HG03439 (cell line): ENCODE measurements around the gene CD53.
"Not testable (repeated sequence)": the region's sequence is repeated elsewhere in the genome, so short reads cannot be mapped to it uniquely, and the experiment has no call there.

Source experiments
- ATAC-seq: cut with Tn5 transposase; IDR thresholded peaks from one replicate; pipeline ENCODE4 v1.9.1; 2021; ENCODE audit warnings: mild to moderate bottlenecking, moderate library complexity; ENCODE audit not compliant: unreplicated experiment

Gene CD53, protein sequence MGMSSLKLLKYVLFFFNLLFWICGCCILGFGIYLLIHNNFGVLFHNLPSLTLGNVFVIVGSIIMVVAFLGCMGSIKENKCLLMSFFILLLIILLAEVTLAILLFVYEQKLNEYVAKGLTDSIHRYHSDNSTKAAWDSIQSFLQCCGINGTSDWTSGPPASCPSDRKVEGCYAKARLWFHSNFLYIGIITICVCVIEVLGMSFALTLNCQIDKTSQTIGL

DNA sequence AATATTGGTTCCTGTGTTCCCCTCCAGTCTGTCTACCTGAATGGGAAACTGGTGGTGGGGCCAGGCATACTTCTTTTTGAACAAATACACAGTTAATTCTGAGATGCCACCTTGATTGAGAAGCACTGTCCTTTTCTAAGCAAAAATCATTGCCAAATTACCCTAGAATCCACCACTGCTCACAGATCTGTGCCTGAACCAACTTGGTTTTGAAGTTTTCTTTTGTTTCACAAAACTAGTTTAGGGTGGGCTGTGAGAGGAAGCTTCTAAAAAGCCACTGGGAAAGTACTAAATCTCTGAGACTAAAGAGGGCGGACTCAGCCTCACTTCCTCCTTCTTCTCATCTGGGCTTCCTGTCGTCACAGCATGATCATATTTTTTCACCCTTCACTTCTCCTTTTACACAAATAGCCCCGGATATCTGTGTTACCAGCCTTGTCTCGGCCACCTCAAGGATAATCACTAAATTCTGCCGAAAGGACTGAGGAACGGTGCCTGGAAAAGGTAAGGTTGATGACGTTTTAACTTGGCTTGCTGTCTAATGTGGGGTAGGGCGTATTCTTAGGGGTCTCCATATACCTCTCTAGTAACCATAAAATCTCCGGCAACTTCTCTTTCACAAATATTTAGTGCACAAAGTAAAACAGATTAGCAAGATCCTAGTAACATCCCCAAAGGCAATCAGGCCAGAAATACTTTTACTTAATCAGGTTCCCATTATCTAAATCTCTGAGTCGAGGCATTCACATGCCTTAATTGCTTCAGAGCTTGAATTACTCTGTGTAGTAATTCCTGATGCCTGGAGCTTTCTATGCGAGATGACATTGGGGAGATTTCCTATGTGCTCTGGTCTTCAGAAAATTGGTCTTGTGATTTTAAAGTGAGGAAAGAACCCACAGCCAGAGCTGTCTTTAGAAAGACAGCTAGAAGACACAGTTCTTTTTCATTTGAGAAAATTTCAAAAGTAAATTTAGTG is at the start of gene CD53:
CD53 (plus strand) TSS at position 404 of the 976 bp plus-strand sequence. CDS start 18,261 bp downstream, outside the sequence.
- ATAC-seq: no peak

DNA sequence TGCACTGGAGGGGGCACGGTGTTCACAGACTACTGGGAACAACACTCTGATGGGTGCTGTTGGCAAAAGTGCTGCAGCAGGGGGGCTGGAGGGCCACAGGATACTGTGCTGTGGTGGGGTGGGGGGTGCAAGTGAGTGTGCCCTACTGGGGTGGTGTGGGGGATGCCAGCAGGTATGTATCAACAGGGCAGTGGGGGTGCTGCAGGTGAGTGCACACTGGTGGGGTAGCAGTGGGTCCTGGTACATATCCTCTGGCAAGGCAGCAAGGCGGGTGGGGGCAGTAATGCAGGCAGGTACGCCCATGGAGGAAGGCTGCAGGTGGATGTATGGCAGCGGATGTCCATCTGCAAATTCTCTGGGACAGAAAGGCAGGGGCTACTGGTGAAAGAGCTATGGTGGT is 48.8 kb upstream of the CD53 start:
- no peak for ATAC-seq

DNA sequence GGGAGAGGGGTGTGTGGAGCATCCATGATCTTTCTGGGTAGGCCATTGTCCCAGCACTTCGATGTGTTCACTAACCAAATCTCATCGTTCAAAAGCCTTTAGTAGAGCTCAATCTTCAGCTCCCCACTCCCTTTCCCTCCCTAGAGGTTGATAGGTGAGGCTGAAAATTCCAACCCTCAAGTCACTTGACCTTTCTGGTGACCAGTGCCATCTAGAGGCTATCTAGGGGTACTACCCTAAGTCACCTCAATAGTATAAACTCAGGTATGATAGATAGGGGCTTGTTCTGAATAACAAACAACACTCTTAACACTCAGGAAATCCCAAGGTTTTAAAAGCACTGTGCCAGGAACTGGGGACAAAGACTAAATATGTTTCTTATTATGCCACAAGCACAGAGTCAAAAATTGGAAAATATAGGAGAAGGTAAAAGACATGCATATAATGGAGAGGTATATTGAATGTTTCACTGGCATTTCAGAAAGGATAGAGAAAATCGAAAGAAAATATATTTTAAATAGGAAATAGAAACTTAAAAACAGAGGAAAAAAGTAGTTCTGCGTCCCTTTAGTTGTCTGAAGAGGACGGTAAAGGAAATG is 42.9 kb upstream of the CD53 start:
- peak; percentile 66 for ATAC-seq

DNA sequence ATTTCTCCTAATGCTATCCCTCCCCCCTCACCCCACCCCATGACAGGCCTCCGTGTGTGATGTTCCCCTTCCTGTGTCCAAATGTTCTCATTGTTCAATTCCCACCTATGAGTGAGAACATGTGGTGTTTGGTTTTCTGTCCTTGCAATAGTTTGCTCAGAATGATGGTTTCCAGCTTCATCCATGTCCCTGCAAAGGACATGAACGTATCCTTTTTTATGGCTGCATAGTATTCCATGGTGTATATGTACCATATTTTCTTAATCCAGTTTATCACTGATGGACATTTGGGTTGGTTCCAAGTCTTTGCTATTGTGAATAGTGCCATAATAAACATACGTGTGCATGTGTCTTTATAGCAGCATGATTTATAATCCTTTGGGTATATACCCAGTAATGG is 39.2 kb upstream of the CD53 start:
- not testable (repeated sequence) for ATAC-seq

DNA sequence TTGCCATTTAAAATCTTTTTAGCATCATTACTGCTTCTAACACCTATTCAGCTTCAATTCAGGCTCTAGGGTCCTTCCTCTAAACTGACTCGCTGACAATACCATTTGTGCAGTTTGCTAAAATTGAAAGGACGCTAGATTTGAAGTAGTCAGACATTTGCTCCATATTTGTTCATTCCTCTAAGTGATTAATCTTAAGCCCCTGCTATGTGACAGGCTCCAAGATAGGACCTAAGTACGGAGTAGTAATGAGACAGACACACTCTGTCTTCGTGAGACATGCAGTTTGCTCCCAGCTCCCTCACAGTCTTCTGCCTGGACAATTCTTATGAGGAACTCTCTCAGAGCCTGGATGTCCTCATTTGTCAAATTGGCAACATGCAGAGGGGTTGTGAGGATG is 26.1 kb upstream of the CD53 start:
- ATAC-seq: no peak

DNA sequence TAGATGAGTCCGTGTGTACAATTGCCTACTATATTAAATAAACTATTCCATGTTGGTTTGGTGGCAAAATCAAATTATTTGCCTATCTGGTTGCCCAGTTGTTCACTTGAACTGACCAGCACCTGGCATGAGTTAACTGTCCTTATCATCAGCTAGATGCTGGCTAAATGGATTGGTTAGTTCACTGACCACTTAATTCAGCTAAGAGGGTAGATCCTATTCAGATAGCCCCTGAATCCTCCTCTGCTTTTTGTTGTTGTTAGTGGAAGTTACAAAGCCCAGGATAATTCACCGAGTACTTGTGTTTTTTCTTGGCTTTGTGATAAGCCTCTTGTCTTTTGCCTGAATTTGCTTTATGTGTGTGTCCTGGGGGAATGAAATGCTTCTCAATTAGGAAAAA is 22.8 kb upstream of the CD53 start:
- no peak for ATAC-seq

DNA sequence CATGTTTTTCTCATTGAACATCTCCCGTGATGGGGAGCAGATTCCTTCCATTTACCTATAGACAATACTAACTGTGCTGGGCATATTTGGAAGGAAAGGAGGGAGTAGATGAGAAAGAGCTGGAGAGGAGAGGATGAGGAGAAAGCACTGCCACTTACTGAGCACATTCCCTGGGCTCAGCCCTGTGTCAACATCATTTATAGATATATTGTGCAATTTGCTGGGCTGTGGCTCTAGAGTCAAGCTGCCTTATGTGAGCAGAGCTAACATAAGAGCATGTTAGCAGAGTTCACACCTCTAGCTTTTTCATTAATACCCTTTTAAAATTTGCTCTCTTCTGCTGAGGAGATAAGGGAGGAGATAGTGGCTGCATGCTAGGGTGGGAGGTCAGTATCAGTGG is 22.3 kb upstream of the CD53 start:
- ATAC-seq: no peak

DNA sequence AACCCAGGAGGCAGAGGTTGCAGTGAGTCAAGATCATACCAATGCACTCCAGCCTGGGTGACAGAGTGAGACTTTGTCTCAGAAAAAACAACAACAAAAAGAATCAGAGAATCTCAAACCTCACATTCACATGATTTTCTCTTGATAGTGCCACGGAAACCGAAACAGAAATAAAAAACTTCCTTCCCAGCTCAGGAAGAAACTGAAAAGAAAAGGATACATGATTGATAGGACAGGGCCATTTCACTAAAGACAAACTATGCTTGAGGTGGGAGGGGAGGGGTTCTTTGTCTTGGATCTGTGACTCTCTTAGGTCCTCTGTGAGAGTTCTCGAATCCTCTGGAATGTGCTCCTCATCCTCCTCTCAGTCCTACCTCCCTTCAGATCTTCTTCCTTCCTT is 19.8 kb upstream of the CD53 start:
- ATAC-seq: no peak

DNA sequence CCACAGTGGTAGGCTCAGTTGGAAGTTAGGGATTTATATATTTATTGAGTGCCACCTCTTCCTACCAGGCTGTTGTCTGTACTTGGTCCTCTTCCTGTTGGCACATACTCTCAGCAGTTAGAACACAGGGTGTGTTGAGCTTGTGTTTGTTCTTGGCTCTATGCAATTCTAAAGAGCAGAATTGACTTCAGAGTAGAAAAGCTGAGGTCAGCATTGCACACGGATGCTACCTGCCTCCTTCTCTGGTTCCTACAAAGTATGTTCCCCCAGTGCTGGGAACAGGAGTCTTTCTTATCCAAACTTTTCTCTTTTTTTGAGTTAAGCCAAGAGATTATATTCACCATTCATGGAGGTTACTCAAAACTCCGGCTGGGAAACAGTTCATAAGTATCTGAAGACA is 16.5 kb upstream of the CD53 start:
- ATAC-seq: no peak

DNA sequence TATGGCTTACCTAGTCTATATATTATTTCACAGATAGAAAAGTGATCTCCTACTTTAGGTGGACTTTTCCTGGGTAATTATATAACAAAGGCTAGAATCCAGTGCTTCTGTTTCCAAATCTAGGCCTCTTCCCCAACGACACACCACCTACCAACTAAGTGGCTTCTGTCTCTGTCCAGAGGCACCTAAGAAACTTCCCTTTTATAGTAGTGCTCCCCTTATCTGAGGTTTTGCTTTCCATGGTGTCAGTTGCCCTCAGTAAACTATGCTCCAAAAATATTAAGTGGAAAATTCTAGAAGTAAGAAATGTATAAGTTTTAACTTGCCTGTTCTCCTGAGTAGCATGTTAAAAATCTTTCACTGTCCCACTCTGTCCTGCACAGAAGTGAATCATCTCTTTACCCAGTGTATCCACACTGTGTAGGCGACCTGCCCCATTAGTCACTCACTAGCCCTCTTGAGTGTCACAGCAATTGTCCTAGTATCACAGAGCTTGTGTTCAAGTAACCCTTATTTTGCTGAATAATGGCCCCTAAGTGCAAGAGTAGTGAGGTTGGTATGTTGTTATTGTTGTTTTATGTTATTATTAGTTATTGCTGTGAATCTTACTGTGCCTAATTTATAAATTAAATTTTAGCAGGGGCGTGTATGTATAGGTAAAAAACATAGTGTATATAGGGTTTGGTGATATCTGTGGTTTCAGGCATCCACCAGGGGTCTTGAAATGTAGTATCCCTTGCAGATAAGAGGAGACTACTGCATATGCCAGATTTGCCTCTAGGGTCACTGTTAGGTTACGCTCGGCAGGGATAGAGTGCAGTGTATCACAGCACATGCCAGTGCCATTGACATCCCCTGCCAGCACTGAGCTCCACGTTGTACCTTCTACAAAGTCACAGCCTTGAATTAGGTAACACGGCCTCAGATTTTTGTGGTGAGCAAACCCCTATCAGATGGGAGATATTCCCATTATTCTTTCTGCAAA is 14.7 kb upstream of the CD53 start:
- no peak for ATAC-seq

DNA sequence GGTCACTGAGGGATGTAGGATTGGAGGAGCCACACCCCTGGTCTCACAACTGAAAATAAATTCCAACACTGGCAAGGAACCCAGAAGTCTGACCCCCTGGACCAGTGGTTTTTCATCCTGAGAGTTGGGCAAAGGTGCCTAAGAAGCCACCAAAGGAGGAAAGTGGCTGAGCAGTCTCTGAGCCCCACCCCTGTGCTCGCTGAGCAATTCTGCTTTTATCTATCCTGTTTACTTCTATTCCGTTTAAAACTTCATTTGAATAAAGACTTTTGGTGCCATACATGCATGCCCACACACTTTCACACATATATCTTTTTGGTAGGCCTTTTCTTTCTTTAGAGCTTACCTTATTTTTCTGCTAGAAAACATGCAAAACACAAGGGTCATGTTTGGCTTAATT is 13.9 kb upstream of the CD53 start:
- no peak for ATAC-seq

DNA sequence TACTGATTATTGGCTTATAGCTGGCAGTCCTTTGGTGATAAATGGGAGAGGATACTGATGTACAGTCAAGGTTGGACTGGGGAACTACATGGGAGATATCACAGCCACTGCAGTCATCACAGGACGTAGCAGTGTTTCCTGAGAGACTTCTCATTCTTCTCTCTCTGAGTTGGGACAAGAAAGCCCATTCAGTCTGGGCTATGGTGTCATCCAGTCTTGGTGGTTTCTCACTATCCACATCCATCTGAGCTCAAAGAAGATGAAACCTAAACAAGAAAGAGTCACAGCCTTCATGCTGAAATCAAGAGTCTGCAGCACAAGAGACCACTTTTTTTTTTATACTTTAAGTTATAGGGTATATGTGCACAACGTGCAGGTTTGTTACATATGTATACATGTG is 12.8 kb upstream of the CD53 start:
- ATAC-seq: no peak

DNA sequence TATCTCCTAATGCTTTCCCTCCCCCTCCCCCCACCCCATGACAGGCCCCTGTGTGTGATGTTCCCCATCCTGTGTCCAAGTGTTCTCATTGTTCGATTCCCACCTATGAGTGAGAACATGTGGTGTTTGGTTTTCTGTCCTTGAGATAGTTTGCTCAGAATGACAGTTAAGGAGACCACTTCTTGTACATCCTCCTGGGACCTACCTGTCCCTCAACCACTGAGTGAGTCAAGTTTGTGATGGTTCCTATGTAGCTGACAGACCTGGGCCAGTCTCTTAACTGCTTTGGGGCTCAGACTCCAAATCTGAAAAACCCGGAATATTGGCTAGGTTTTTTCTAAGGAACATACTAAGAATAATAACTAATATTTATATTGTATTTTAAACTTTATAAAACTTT is 12.3 kb upstream of the CD53 start:
- ATAC-seq: not testable (repeated sequence)

DNA sequence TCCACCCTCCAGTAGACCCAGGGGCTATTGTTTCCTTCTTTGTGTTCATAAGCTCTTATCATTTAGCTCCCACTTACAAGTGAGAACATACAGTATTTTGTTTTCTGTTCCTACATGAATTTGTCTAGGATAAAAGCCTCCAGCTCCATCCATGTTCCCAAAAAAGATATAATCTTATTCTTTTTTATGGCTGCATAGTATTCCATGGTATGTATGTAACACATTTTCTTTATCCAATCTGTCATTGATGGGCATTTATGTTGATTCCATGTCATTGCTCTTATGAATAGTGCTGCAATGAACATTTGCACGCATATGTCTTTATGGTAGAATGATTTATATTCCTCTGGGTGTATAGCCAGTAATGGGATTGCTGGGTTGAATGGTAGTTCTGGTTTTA is 11.0 kb upstream of the CD53 start:
- not testable (repeated sequence) for ATAC-seq

DNA sequence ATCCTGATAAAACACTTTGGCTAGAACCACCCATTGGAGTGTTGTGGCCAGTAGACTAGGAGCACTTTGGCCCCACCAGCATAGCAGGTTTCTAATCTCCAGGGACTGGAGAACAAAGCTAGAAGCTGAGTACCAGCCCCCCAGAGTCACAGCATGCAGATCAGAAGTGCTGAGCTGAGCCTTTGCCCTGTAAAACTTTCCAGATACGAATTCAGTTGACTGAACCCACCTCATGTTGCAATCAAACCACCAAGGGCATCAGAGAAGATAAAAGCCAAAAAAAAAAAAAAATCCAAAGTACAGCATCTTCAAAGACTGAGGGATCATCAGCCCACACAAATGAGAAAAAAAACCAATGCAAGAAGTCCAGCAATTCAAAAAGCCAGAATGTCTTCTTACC is 8.7 kb upstream of the CD53 start:
- ATAC-seq: no peak

DNA sequence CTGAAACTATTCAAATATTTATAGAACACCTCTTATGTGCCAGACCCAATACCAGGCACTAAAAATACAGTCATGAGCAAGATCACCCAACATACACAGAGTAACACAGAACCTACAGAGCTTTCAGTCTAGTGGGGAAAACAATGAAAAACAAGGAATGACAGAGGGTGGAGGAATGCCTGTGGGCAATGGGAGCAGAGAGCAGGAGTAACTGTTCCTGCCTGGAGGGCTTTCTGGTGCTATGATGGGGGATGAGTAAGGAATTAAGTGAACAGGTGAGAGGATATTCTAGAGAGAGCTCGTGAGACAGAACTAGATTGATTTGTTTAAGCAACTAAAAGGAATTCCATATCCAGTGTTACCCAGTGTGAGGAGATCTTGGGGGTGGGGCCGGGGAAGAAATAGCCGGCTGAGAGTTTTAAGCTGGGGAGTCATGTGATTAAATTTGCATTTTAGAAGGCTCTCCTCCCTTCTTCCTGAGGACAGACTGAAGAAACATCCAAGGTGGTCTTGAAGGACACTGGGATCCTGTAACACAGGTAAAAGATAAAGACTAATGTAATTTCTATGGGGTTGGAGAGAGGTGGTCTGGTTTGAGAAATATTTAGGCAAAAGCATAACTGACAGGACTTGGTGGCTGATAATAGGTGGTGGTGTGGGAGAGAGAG is 2.1 kb upstream of the CD53 start:
- no peak for ATAC-seq

DNA sequence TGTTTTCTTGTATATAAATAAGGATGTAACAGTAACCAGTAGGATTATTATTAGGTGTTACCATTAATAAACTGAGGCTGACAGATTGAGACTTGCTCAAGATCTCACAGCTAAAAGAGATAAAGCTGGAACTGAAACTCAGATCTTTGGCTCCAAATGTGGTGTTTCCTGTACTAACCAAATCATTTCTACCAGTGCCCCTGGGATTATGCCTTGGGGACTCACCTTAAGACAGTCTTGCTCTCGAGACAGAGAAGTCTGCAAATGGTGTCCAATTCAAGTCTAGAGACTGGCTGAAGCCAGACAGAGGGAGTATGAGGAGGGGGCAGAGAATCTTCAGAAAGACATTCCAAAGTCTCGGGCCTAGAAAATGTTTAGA is 593 bp upstream of the CD53 start:
- no peak for ATAC-seq

DNA sequence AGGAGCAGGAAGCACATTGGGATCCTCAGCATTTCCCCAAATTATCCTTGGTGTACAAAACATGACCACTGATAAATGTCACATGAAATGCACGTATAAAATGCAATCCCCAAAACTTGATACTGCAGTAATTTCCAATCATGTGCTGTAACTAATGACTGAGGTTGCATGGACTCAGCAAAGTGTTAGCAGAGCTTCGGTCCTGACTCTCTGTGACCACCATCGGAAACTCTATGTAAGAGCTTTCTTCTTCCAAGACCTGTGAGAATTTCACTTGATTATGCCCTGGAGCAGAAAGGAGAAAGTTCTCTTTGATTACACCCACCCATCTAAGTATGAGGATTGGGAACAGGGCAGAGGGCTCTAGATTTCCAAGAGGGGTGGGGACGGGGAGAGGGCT is 908 bp downstream of the CD53 start:
- no peak for ATAC-seq

DNA sequence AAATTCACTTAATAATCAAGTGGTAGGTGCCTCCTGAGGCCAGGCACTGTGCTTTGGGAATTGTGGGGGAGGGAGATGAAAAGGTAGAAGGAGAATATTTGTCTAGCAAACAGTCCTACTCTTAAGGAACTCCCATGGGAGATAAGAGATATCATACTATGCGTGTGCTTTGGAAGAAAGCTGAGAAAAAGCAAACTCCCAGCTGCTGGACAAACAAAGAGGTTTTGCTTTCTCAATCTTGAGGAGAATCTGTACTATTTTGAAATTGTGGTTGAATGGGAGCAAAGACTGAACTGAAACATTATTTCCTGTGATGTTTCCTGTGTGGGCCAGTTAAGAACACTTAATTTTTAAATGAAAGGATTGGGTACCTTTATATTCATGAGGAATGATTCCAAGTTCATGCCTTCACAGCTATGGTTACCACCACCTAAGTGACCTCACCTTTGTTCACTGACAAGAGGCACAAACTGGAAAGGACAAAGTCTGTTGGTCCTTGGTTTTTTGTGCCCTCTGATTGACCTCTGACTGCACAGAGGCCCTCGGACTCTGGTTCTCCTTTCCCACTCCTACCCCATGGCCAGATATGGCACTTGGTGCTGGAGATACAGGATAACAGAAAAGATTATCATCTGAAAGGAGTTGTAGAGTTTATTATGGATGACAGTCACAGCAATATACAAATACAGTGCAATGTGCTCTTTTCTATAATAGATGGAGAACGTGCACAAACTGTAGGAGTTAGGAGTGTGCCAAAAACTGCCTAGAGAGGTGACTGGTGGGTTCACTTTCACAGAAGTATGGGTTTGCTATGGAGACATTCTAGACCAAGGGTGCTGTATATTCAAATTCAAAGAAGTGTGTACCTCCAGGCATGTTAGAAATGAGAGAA is 1.6 kb downstream of the CD53 start:
- ATAC-seq: peak; percentile 2
